Measurements from ENCODE around the gene C5AR2. TPM values are rescaled to one million over a fixed set of nuclear protein-coding genes. Genes with fewer than 3 reads are reported as not detected.

Gene C5AR2
- total and polyA plus RNA-seq, 2 experiments from 2014 or later = 0.28 TPM; not detected in 1

GRCh38 chr19:47379381-47379938 lies 47.5 kb downstream of the C5AR2 start (continued):
- TF ChIP-seq, protein P1, sequence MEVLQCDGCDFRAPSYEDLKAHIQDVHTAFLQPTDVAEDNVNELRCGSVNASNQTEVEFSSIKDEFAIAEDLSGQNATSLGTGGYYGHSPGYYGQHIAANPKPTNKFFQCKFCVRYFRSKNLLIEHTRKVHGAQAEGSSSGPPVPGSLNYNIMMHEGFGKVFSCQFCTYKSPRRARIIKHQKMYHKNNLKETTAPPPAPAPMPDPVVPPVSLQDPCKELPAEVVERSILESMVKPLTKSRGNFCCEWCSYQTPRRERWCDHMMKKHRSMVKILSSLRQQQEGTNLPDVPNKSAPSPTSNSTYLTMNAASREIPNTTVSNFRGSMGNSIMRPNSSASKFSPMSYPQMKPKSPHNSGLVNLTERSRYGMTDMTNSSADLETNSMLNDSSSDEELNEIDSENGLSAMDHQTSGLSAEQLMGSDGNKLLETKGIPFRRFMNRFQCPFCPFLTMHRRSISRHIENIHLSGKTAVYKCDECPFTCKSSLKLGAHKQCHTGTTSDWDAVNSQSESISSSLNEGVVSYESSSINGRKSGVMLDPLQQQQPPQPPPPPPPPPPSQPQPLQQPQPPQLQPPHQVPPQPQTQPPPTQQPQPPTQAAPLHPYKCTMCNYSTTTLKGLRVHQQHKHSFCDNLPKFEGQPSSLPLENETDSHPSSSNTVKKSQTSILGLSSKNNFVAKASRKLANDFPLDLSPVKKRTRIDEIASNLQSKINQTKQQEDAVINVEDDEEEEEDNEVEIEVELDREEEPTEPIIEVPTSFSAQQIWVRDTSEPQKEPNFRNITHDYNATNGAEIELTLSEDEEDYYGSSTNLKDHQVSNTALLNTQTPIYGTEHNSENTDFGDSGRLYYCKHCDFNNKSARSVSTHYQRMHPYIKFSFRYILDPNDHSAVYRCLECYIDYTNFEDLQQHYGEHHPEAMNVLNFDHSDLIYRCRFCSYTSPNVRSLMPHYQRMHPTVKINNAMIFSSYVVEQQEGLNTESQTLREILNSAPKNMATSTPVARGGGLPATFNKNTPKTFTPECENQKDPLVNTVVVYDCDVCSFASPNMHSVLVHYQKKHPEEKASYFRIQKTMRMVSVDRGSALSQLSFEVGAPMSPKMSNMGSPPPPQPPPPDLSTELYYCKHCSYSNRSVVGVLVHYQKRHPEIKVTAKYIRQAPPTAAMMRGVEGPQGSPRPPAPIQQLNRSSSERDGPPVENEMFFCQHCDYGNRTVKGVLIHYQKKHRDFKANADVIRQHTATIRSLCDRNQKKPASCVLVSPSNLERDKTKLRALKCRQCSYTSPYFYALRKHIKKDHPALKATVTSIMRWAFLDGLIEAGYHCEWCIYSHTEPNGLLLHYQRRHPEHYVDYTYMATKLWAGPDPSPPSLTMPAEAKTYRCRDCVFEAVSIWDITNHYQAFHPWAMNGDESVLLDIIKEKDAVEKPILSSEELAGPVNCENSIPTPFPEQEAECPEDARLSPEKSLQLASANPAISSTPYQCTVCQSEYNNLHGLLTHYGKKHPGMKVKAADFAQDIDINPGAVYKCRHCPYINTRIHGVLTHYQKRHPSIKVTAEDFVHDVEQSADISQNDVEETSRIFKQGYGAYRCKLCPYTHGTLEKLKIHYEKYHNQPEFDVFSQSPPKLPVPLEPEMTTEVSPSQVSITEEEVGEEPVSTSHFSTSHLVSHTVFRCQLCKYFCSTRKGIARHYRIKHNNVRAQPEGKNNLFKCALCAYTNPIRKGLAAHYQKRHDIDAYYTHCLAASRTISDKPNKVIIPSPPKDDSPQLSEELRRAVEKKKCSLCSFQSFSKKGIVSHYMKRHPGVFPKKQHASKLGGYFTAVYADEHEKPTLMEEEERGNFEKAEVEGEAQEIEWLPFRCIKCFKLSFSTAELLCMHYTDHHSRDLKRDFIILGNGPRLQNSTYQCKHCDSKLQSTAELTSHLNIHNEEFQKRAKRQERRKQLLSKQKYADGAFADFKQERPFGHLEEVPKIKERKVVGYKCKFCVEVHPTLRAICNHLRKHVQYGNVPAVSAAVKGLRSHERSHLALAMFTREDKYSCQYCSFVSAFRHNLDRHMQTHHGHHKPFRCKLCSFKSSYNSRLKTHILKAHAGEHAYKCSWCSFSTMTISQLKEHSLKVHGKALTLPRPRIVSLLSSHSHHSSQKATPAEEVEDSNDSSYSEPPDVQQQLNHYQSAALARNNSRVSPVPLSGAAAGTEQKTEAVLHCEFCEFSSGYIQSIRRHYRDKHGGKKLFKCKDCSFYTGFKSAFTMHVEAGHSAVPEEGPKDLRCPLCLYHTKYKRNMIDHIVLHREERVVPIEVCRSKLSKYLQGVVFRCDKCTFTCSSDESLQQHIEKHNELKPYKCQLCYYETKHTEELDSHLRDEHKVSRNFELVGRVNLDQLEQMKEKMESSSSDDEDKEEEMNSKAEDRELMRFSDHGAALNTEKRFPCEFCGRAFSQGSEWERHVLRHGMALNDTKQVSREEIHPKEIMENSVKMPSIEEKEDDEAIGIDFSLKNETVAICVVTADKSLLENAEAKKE (CRISPR knock-in tag; IDR thresholded peaks at IDR 0.05) = no peak
- no peak for TF ChIP-seq STAT1 (IDR thresholded peaks at IDR 0.05; ENCODE audit: unreplicated experiment)
- TF ChIP-seq, protein P2, sequence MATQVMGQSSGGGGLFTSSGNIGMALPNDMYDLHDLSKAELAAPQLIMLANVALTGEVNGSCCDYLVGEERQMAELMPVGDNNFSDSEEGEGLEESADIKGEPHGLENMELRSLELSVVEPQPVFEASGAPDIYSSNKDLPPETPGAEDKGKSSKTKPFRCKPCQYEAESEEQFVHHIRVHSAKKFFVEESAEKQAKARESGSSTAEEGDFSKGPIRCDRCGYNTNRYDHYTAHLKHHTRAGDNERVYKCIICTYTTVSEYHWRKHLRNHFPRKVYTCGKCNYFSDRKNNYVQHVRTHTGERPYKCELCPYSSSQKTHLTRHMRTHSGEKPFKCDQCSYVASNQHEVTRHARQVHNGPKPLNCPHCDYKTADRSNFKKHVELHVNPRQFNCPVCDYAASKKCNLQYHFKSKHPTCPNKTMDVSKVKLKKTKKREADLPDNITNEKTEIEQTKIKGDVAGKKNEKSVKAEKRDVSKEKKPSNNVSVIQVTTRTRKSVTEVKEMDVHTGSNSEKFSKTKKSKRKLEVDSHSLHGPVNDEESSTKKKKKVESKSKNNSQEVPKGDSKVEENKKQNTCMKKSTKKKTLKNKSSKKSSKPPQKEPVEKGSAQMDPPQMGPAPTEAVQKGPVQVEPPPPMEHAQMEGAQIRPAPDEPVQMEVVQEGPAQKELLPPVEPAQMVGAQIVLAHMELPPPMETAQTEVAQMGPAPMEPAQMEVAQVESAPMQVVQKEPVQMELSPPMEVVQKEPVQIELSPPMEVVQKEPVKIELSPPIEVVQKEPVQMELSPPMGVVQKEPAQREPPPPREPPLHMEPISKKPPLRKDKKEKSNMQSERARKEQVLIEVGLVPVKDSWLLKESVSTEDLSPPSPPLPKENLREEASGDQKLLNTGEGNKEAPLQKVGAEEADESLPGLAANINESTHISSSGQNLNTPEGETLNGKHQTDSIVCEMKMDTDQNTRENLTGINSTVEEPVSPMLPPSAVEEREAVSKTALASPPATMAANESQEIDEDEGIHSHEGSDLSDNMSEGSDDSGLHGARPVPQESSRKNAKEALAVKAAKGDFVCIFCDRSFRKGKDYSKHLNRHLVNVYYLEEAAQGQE (IDR thresholded peaks at IDR 0.05; ENCODE audit: unreplicated experiment) = no peak
- TF ChIP-seq, protein P3, sequence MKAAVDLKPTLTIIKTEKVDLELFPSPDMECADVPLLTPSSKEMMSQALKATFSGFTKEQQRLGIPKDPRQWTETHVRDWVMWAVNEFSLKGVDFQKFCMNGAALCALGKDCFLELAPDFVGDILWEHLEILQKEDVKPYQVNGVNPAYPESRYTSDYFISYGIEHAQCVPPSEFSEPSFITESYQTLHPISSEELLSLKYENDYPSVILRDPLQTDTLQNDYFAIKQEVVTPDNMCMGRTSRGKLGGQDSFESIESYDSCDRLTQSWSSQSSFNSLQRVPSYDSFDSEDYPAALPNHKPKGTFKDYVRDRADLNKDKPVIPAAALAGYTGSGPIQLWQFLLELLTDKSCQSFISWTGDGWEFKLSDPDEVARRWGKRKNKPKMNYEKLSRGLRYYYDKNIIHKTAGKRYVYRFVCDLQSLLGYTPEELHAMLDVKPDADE (IDR thresholded peaks at IDR 0.05) = no peak
- no peak for TF ChIP-seq ZNF114 (CRISPR knock-in tag; IDR thresholded peaks at IDR 0.05)

All from GM23338 (cell line).